GM21360 (cell line): Measurements from ENCODE around the gene HOXB7.

Experiments
- ATAC-seq: cut with Tn5 transposase; IDR thresholded peaks from one replicate; pipeline ENCODE4 v1.9.1; 2021; ENCODE audit warnings: mild to moderate bottlenecking, moderate library complexity; ENCODE audit not compliant: unreplicated experiment

The HOXB7 gene

GRCh38 chr17:48637323-48638260 is 26.8 kb upstream of the HOXB7 start:
- ATAC-seq = no peak

- no peak for ATAC-seq
Observed at GRCh38 chr17:48636177-48637018, 25.6 kb upstream of the HOXB7 start.

- ATAC-seq = no peak
Observed at GRCh38 chr17:48634493-48635208, 23.8 kb upstream of the HOXB7 start.

- ATAC-seq = no peak
Observed at GRCh38 chr17:48633266-48633677, 22.5 kb upstream of the HOXB7 start.

- no peak for ATAC-seq
Observed at GRCh38 chr17:48632579-48633265, 21.9 kb upstream of the HOXB7 start.

- no peak for ATAC-seq
Observed at GRCh38 chr17:48631693-48632578, 21.1 kb upstream of the HOXB7 start.

GRCh38 chr17:48630925-48631692 is 20.3 kb upstream of the HOXB7 start:
- ATAC-seq = no peak

GRCh38 chr17:48630009-48630924 is 19.4 kb upstream of the HOXB7 start:
- ATAC-seq = no peak

- no peak for ATAC-seq
Observed at GRCh38 chr17:48629411-48629759, 18.6 kb upstream of the HOXB7 start.

GRCh38 chr17:48628649-48629410 is 18.0 kb upstream of the HOXB7 start:
- no peak for ATAC-seq

- ATAC-seq = no peak
Observed at GRCh38 chr17:48627623-48628521, 17.1 kb upstream of the HOXB7 start.

- no peak for ATAC-seq
Observed at GRCh38 chr17:48627118-48627597, 16.3 kb upstream of the HOXB7 start.

GRCh38 chr17:48626245-48627117 is 15.7 kb upstream of the HOXB7 start, which contains the start of gene HOXB9:
Gene HOXB9 (minus strand): TSS chr17:48626358. CDS start chr17:48626269, 89 bp downstream.
- ATAC-seq = no peak

GRCh38 chr17:48625495-48626244 is 14.9 kb upstream of the HOXB7 start:
- ATAC-seq = no peak
